Hematopoietic multipotent progenitor cell treated with erythropoietin and hydrocortisone succinate and interleukin-3 and kit ligand, for 15 days (in vitro differentiated cells): ENCODE measurements around the gene MRPS35.

Source experiments
- DNase-seq: peaks from one replicate; pipeline ENCODE4 v3.0.0-alpha.2; 2015; ENCODE audit warnings: low spot score

MRPS35 gene

GRCh38 chr12:27710592-27711316 lies at the start of gene MRPS35:
TSS of gene MRPS35 (plus strand) at chr12:27710832. CDS start at chr12:27710844, 12 bp downstream.
- DNase-seq = peak; percentile 69

- no peak for DNase-seq
These were observed 44.9 kb upstream of the MRPS35 start for GRCh38 chr12:27665704-27666103.

GRCh38 chr12:27666510-27666909 lies 44.1 kb upstream of the MRPS35 start:
- DNase-seq = no peak

- no peak for DNase-seq
These were observed 43.1 kb upstream of the MRPS35 start for GRCh38 chr12:27667540-27667939.

- DNase-seq = no peak
These were observed 38.6 kb upstream of the MRPS35 start for GRCh38 chr12:27672051-27672450.

GRCh38 chr12:27672643-27673042 lies 38.0 kb upstream of the MRPS35 start:
- DNase-seq = no peak

GRCh38 chr12:27673101-27673718 lies 37.4 kb upstream of the MRPS35 start:
- no peak for DNase-seq

GRCh38 chr12:27674989-27675388 lies 35.6 kb upstream of the MRPS35 start:
- no peak for DNase-seq

- DNase-seq = no peak
These were observed 30.0 kb upstream of the MRPS35 start for GRCh38 chr12:27680619-27681018.

- no peak for DNase-seq
These were observed 28.1 kb upstream of the MRPS35 start for GRCh38 chr12:27682534-27682933.

- no peak for DNase-seq
These were observed 25.4 kb upstream of the MRPS35 start for GRCh38 chr12:27685274-27685673.

- no peak for DNase-seq
These were observed 24.5 kb upstream of the MRPS35 start for GRCh38 chr12:27686147-27686546.

- no peak for DNase-seq
These were observed 22.0 kb upstream of the MRPS35 start for GRCh38 chr12:27688671-27689070.

- DNase-seq = no peak
These were observed 21.0 kb upstream of the MRPS35 start for GRCh38 chr12:27689558-27690180.

- DNase-seq = no peak
These were observed 17.2 kb upstream of the MRPS35 start for GRCh38 chr12:27693403-27693802.

- DNase-seq = no peak
These were observed 14.9 kb upstream of the MRPS35 start for GRCh38 chr12:27695556-27696292.

GRCh38 chr12:27696293-27696652 lies 14.4 kb upstream of the MRPS35 start, which contains the start of gene REP15:
TSS of gene REP15 (plus strand) at chr12:27696447. CDS start at chr12:27696563, 116 bp downstream.
- no peak for DNase-seq

GRCh38 chr12:27696864-27697564 lies 13.6 kb upstream of the MRPS35 start:
- DNase-seq = no peak

GRCh38 chr12:27703720-27704452 lies 6.7 kb upstream of the MRPS35 start:
- peak; percentile 56 for DNase-seq

GRCh38 chr12:27705263-27705662 lies 5.4 kb upstream of the MRPS35 start:
- DNase-seq = no peak

- DNase-seq = no peak
These were observed 3.4 kb upstream of the MRPS35 start for GRCh38 chr12:27707216-27707615.
